Measurements from ENCODE around the gene ERC2. TPM values are rescaled to one million over a fixed set of nuclear protein-coding genes. Genes with fewer than 3 reads are reported as not detected.

The ERC2 gene
- total and polyA plus RNA-seq, 5 donors from 2014 or later = not detected

DNA sequence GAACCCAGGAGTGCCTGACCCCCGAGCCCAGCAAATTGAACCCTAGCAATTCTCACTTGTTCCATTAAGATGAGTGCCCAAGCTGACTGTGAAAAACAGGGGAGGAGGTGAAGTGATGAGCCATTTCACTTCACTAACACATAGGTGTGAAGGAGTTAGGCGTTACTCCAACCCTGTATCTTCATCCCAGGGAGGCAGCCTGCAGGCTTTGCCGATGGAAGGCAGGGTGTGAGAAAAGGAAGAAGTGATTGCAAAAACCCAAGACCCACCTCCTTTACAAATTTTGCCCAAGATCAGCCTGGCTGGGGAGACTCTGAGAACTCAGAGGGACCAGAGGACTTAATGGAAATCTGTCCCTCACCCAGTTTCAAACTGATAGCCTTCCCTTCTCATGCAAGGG, 851.5 kb downstream of the ERC2 start:
- no peak for ATAC-seq (ENCODE audit: low read depth in 2 of 2)
- Mint-ChIP-seq H3K27ac (no peak overlapping the region), H3K4me3 (no peak overlapping the region)

DNA sequence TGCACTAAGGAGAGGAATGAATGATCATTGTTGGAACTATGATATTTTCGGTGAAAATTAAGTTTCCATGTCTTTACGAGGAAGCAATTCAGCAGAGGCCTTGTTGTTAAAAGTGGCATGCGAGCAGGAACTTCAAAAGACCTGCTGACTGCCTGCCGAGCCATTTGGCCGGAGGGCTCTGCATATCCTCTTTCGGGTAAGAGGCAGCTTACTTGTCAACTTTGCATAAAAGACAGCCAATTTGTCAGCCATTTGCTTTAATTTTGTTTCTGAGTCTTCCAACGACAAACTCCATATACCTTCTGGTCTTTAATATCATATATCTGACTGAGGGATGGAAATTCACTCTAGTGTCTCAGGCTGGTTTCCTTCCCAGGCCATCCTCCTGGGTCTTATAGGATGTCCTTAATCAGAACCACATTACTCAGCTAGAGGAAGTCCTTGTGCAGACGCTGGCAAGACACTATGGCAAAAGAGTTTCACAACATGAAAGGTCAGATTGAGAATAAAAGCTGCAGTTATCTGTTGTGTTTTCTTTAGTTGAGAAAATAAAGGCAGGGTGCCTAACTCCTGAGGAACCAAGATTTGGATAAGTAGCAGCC, 852.5 kb downstream of the ERC2 start:
- Mint-ChIP-seq H3K36me3 (no peaks in the 10 kb centered on the region), H3K27me3 (peaks cover 4% of the 10 kb centered on the region), H3K4me1 (no peaks in the 10 kb centered on the region), H3K9me3 (no peaks in the 10 kb centered on the region), H3K4me3 (no peak overlapping the region), H3K27ac (no peak overlapping the region)
- no peak for DNase-seq
- H3K27me3 ChIP-seq (ENCODE audit: control insufficient read depth, insufficient read depth, low read length) = no peaks in the 10 kb centered on the region
- H3K36me3 ChIP-seq (ENCODE audit: control insufficient read depth, insufficient read depth, low read length) = no peaks in the 10 kb centered on the region
- no peaks in the 10 kb centered on the region for H3K9me3 ChIP-seq (ENCODE audit: control insufficient read depth in 2 of 2, low read length in 2 of 2)
- no peaks in the 10 kb centered on the region for H3K4me1 ChIP-seq (ENCODE audit: control insufficient read depth, insufficient read depth, low read length, poor library complexity, severe bottlenecking)
- H3K27ac ChIP-seq (ENCODE audit: insufficient read depth, low read length, poor library complexity, severe bottlenecking) = no peak overlapping the region
- no peak for ATAC-seq (ENCODE audit: low read depth in 2 of 2)
- no peak overlapping the region for H3K4me3 ChIP-seq (ENCODE audit: low read depth, low read length)

More for the DNA sequence above, 851.5 kb downstream of the ERC2 start:
- Histone ChIP-seq H3K36me3 (ENCODE audit: control insufficient read depth, insufficient read depth, low read length) (no peaks in the 10 kb centered on the region), H3K27me3 (ENCODE audit: control insufficient read depth, insufficient read depth, low read length) (no peaks in the 10 kb centered on the region), H3K27ac (ENCODE audit: insufficient read depth, low read length, poor library complexity, severe bottlenecking) (no peak overlapping the region), H3K9me3 (ENCODE audit: control insufficient read depth in 2 of 2, low read length in 2 of 2) (no peaks in the 10 kb centered on the region), H3K4me1 (ENCODE audit: control insufficient read depth, insufficient read depth, low read length, poor library complexity, severe bottlenecking) (no peaks in the 10 kb centered on the region), H3K4me3 (ENCODE audit: low read depth, low read length) (no peak overlapping the region)
- DNase-seq = no peak
- Mint-ChIP-seq H3K9me3 (peaks cover 0 to 1% (median 0%) of the 10 kb centered on the region in 7 donors), H3K27me3 (peaks cover 4% of the 10 kb centered on the region), H3K36me3 (no peaks in the 10 kb centered on the region), H3K4me1 (no peaks in the 10 kb centered on the region)

DNA sequence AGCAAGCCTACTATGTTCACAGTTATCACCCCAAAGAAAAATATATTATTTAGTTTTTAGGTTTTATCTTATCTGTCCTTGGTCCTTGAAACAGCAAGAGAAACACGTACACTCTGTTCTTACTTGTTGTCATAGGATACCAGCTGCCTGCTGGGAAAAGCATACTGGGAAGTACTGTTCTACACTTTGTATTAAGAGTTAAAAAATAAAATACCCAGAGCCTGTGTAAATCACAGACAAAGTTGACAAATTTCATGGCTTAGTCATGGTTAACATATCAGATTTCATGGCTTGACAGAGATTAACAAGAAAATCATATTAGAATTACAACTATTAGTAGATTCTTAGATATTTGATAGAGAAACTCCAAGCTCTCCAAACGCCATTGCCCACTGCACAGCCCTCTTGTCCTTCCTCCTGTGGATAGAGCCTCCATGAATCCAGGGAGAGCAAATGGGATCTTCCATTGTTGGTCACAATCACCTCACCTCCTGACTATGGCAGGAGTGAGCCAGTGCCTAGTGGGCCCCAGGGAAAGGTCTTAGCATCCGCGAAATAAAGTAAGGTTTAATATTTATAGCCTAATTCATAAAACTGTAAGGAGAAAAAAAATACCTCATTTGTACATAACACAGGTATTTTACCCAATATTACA, 853.1 kb downstream of the ERC2 start:
- no peak overlapping the region for H3K27ac Mint-ChIP-seq
- no peak for ATAC-seq (ENCODE audit: low read depth in 2 of 2)

GRCh38 chr3:55611121-55611520, 857.1 kb downstream of the ERC2 start:
- Mint-ChIP-seq H3K4me1 (no peaks in the 10 kb centered on the region), H3K9me3 (no peaks in the 10 kb centered on the region), H3K27me3 (peaks cover 4% of the 10 kb centered on the region), H3K27ac (no peak overlapping the region), H3K36me3 (no peaks in the 10 kb centered on the region), H3K4me3 (no peak overlapping the region)
- Histone ChIP-seq H3K27ac (ENCODE audit: insufficient read depth, low read length, poor library complexity, severe bottlenecking) (no peak overlapping the region), H3K4me1 (ENCODE audit: control insufficient read depth, insufficient read depth, low read length, poor library complexity, severe bottlenecking) (no peaks in the 10 kb centered on the region), H3K9me3 (ENCODE audit: control insufficient read depth in 2 of 2, low read length in 2 of 2) (no peaks in the 10 kb centered on the region), H3K4me3 (ENCODE audit: low read depth, low read length) (no peak overlapping the region), H3K36me3 (ENCODE audit: control insufficient read depth, insufficient read depth, low read length) (no peaks in the 10 kb centered on the region), H3K27me3 (ENCODE audit: control insufficient read depth, insufficient read depth, low read length) (no peaks in the 10 kb centered on the region)
- ATAC-seq (ENCODE audit: low read depth in 2 of 2) (no peak), DNase-seq (no peak)

More for the DNA sequence above, 853.1 kb downstream of the ERC2 start:
- DNase-seq = no peak
- Mint-ChIP-seq H3K36me3 (no peaks in the 10 kb centered on the region), H3K4me1 (no peaks in the 10 kb centered on the region), H3K9me3 (no peaks in the 10 kb centered on the region), H3K27me3 (peaks cover 4% of the 10 kb centered on the region), H3K4me3 (no peak overlapping the region)
- Histone ChIP-seq H3K9me3 (ENCODE audit: control insufficient read depth in 2 of 2, low read length in 2 of 2) (no peaks in the 10 kb centered on the region), H3K4me1 (ENCODE audit: control insufficient read depth, insufficient read depth, low read length, poor library complexity, severe bottlenecking) (no peaks in the 10 kb centered on the region), H3K27me3 (ENCODE audit: control insufficient read depth, insufficient read depth, low read length) (no peaks in the 10 kb centered on the region), H3K4me3 (ENCODE audit: low read depth, low read length) (no peak overlapping the region), H3K27ac (ENCODE audit: insufficient read depth, low read length, poor library complexity, severe bottlenecking) (no peak overlapping the region), H3K36me3 (ENCODE audit: control insufficient read depth, insufficient read depth, low read length) (no peaks in the 10 kb centered on the region)

- ATAC-seq (ENCODE audit: low read depth in 2 of 2) (no peak), DNase-seq (no peak)
- H3K4me1 ChIP-seq (ENCODE audit: control insufficient read depth, insufficient read depth, low read length, poor library complexity, severe bottlenecking) = no peaks in the 10 kb centered on the region
- H3K4me3 Mint-ChIP-seq = no peak overlapping the region
- no peak overlapping the region for H3K27ac Mint-ChIP-seq
- H3K9me3 ChIP-seq (ENCODE audit: control insufficient read depth in 2 of 2, low read length in 2 of 2) = no peaks in the 10 kb centered on the region
- H3K27ac ChIP-seq (ENCODE audit: insufficient read depth, low read length, poor library complexity, severe bottlenecking) = no peak overlapping the region
- no peak overlapping the region for H3K4me3 ChIP-seq (ENCODE audit: low read depth, low read length)
- no peaks in the 10 kb centered on the region for H3K36me3 Mint-ChIP-seq
- H3K27me3 ChIP-seq (ENCODE audit: control insufficient read depth, insufficient read depth, low read length) = no peaks in the 10 kb centered on the region
- H3K27me3 Mint-ChIP-seq = peaks cover 4% of the 10 kb centered on the region
- H3K4me1 Mint-ChIP-seq = no peaks in the 10 kb centered on the region
- peaks cover 0 to 2% (median 0%) of the 10 kb centered on the region in 7 donors for H3K9me3 Mint-ChIP-seq
- no peaks in the 10 kb centered on the region for H3K36me3 ChIP-seq (ENCODE audit: control insufficient read depth, insufficient read depth, low read length)
These were observed 858.9 kb downstream of the ERC2 start for GRCh38 chr3:55609230-55609827.

DNA sequence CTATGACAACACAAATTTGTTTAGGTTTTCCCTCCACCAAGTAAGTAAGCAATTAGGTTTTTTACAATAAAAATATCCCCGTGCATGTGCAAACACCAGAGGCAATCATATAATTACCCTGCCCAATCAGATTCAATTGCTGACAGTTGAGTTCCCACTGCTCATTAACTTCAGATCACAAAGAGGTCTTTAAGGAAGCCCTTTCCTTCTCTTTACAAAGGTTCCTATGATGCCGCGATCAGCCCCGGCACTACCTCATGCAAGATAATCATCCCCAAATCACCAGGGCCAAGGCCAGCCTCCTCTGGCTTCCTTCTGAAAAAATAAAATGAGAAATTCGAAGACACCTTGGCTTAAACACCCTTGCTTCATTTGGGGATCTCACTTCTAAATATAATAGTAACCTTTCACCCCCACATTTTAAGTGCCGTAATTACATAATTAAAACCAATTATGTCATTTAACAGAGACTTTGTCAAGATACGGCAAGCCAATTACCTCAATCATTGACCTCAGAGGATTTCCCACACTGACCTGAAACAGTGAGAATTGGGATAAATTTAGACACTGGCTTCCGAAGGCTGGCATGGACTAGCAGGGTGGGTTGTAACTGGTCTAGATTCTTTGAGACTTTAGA, 859.8 kb downstream of the ERC2 start:
- no peaks in the 10 kb centered on the region for H3K36me3 ChIP-seq (ENCODE audit: control insufficient read depth, insufficient read depth, low read length)
- Mint-ChIP-seq H3K4me1 (no peaks in the 10 kb centered on the region), H3K9me3 (peaks cover 0 to 2% (median 0%) of the 10 kb centered on the region in 7 donors), H3K4me3 (no peak overlapping the region), H3K27me3 (peaks cover 4% of the 10 kb centered on the region), H3K36me3 (no peaks in the 10 kb centered on the region), H3K27ac (no peak overlapping the region)
- ATAC-seq (ENCODE audit: low read depth in 2 of 2) (no peak), DNase-seq (no peak)
- H3K4me1 ChIP-seq (ENCODE audit: control insufficient read depth, insufficient read depth, low read length, poor library complexity, severe bottlenecking) = no peaks in the 10 kb centered on the region
- no peak overlapping the region for H3K27ac ChIP-seq (ENCODE audit: insufficient read depth, low read length, poor library complexity, severe bottlenecking)
- no peak overlapping the region for H3K4me3 ChIP-seq (ENCODE audit: low read depth, low read length)
- no peaks in the 10 kb centered on the region for H3K27me3 ChIP-seq (ENCODE audit: control insufficient read depth, insufficient read depth, low read length)
- no peaks in the 10 kb centered on the region for H3K9me3 ChIP-seq (ENCODE audit: control insufficient read depth in 2 of 2, low read length in 2 of 2)

DNA sequence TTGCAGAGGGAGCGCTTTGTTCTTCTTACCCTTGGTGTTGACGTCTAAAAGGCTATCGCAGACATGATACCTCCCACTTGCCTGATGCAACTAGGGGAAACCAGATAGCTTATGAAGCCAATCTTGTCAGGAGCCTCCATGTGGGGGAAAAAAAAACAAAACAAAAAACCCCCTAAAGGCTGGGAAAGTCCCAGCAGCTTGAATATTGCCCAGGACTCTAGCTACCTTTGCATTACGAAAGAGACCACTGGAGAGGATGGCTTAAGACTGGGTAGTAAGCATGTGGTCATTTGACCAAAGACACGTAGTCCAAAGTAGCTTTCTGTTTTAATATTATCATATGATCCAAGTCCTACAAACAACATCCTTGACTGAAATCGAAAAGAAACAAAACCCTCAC, 860.4 kb downstream of the ERC2 start:
- ATAC-seq (ENCODE audit: low read depth in 2 of 2) (no peak), DNase-seq (no peak)
- Mint-ChIP-seq H3K9me3 (peaks cover 0 to 2% (median 0%) of the 10 kb centered on the region in 7 donors), H3K27ac (no peak overlapping the region), H3K27me3 (peaks cover 4% of the 10 kb centered on the region), H3K36me3 (no peaks in the 10 kb centered on the region), H3K4me1 (no peaks in the 10 kb centered on the region), H3K4me3 (no peak overlapping the region)
- Histone ChIP-seq H3K4me3 (ENCODE audit: low read depth, low read length) (no peak overlapping the region), H3K4me1 (ENCODE audit: control insufficient read depth, insufficient read depth, low read length, poor library complexity, severe bottlenecking) (no peaks in the 10 kb centered on the region), H3K27me3 (ENCODE audit: control insufficient read depth, insufficient read depth, low read length) (no peaks in the 10 kb centered on the region), H3K27ac (ENCODE audit: insufficient read depth, low read length, poor library complexity, severe bottlenecking) (no peak overlapping the region), H3K9me3 (ENCODE audit: control insufficient read depth in 2 of 2, low read length in 2 of 2) (no peaks in the 10 kb centered on the region), H3K36me3 (ENCODE audit: control insufficient read depth, insufficient read depth, low read length) (no peaks in the 10 kb centered on the region)

All from CD4-positive, CD25-positive, alpha-beta regulatory T cell (primary cell).